22Rv1 (cell line): Measurements from ENCODE around the gene NOL3.

Experiments used
- CTCF ChIP-seq: fragments of 450-650 bp; IDR thresholded peaks from 2 replicates; pipeline ENCODE4 v1.5.1; 2017; ENCODE audit warnings: mild to moderate bottlenecking
- ZFX ChIP-seq: fragments of 450-650 bp; IDR thresholded peaks from 2 replicates; pipeline ENCODE4 v1.6.1; 2017; ENCODE audit warnings: antibody characterized with exemption, borderline replicate concordance

GRCh38 chr16:67170168-67170948, at the start of gene NOL3:
- no peak for TF ChIP-seq CTCF
- no peak for TF ChIP-seq ZFX
